Iris pigment epithelial cell (primary cell): ENCODE data around the gene STK40.
A peak's percentile ranks its signal among the peaks of the same experiment; 100 is the strongest.

Experiments
- DNase-seq: peaks from one replicate; pipeline ENCODE4 v3.0.0-alpha.2; 2011; ENCODE audit warnings: low read depth

Gene STK40, protein sequence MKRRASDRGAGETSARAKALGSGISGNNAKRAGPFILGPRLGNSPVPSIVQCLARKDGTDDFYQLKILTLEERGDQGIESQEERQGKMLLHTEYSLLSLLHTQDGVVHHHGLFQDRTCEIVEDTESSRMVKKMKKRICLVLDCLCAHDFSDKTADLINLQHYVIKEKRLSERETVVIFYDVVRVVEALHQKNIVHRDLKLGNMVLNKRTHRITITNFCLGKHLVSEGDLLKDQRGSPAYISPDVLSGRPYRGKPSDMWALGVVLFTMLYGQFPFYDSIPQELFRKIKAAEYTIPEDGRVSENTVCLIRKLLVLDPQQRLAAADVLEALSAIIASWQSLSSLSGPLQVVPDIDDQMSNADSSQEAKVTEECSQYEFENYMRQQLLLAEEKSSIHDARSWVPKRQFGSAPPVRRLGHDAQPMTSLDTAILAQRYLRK

DNA sequence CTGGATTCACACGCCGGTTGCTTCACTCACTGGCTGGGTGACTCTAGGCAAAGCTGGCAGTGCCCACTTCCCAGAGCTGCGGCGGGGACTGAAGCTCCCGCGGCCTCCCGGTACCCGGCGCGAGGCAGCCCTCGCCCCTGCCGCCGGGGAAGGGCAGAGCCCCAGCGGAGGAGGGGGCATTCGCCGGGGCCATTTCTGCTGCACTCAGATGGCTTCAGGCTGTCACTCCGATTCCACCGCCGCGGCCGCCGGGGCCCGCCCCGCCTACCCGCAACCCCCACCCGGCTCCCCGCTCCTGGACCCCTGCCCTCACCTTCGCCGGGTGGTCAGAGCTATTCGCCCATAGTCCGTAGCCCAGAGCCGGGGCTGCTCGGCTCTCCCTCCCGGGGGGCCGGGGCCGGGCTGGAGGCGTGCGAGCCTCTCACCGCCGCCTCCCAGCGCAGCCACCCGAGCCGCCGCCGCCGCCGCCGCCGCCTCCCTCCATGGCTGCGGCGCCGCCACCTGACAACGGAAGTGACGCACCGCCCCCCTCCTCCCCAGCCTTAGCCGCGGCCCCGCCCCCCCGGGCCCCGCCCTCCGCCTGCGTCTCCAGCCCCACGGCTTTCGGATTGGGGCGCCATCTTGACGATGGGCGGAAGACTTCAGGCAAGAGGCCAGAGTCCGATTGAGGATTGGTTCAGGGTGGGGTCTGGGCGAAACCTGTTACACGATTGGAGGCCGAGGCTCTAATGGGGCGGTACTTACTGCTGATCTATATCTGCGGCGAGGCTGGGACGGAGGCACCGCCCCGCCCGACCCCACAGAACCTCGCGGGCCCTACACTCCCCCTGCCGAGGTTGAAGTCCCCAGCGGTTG, at the start of gene STK40:
STK40 (minus strand) TSS at position 515 of the 855 bp plus-strand sequence. CDS start 24,592 bp downstream, outside the sequence.
- peak; percentile 100 for DNase-seq

DNA sequence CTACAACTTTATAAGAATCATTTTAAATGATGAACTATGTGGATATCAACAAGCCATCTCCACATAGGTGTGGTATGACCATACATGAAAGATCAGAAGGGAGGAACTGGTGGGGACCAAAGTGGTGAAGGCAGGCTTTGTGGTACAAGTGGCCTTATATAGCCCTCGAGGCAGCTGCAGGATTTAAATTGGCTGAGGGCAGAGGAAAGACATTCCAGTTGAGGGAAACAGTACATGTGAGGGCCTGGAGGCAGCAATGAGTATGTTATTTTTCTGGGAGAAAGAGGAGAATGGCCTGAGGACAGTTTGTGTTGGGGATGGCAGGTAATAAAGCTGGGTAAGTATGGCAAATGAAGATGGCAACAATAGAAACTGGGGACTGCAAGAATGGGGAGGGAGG, 47.4 kb upstream of the STK40 start:
- DNase-seq = no peak

DNA sequence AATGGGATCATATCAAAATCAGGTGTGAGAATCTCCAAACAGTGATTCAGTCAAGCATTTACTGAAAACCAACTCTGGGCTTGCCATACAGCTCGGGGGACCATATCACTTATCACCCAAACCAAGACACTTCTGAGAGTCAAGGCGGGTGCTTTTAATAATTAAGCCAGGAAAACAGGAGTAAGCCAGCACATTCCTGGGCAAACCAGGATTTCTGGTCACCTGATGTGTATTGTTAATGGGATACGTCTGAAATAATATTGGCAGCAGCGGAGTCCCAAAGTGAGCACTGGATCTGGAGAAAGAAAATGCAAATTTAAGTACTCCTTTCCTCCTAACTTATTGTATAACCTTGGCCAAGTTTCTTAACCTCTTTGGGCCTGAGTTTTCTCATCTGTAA, 46.9 kb upstream of the STK40 start:
- no peak for DNase-seq

DNA sequence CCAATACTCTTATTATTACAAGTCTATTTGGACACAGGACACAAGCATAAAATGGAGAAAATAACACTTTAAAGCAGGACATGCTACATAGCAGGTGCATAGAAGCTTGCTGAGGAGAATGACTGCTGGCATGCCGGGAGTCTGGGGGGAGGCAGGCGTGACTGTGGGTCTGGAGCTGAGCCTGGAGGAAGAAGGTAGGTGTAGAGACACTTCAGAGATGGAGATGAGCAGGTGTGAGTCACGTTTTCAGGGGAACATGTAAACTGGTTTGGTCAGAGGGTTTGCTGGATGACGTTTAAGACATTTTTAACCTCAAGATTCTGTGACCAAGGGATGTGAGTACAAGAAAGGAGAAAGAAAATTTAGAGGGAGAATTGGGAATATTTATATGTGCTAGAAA, 40.1 kb upstream of the STK40 start:
- DNase-seq = no peak

DNA sequence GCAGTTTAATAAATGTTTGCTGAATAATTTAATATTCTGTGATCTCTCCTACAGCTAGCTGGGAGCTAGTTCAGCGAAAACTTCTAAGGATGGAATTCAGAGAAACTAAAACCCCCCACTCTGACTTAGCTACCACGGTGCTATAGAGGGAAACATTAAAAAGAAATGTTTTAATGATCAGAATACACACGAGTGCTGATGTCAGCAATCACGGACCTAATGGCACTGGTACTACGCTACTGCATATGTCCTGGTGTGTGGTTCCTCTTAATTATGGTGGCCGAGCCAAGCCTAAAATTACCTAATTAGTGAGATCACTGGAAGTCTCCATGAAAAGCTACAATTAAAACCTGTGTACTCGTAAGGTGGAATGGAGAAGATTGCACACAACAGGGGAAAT, 35.9 kb upstream of the STK40 start:
- DNase-seq = no peak

DNA sequence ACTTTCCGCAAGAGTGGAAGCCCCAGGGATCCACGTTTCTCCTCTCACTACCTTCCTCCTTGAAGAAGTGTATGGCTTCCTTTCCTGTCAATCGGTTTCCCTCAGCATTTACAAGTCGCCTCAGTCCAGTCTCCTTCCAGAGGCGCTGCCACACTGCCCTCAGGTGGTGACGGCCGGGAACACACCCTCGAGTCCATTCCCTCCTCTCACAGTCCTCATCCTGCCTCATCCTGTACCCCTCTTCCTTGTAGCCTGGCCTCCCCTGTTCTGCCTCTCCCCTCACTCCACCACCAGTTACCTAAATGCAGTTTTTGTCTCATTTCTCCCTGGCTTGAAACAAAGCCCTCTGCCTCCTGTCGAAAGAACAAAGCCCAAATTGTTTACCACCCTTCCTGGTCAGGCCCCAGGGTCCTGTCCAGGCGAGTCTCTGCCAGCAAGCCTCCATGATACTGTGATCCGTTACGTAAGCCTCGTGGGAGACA, 35.2 kb upstream of the STK40 start:
- DNase-seq = peak; percentile 82

DNA sequence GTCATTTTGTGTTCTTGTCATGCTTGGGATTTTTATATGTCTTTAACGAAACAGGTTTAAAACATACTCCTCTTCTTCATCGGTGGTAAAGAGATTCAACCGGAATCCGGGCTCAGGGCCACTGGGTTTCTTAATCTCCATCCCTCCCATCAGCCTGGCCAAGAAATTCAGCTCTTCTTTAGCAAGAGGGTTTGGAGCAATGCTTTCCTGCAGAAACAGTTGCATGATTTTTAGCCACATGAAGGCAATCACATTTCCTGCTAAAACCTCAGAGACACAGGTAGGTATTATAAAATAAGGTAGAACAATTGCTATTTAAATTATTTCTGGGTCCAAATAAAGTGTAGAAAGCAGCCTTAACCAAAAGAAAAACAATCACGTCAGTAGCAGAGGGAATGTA, 34.7 kb upstream of the STK40 start:
- peak; percentile 50 for DNase-seq

DNA sequence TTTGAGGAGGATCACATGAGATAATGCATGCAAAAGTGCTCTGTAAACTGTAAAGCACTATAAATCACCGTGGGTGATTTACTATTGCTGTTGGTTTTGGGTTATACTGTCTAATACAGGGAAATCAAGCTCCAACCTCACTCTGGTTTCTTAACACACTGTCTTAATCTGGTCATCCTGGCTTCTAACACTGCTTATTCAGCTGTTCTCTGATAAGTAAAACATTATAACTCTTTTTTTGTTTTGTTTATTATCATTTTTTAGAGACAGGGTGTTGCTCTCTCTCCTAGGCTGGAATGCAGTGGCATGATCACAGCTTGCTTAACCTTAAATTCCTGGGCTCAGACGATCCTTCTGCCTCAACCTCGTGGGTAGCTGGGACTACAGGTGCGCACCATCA, 33.8 kb upstream of the STK40 start:
- DNase-seq = peak; percentile 14

DNA sequence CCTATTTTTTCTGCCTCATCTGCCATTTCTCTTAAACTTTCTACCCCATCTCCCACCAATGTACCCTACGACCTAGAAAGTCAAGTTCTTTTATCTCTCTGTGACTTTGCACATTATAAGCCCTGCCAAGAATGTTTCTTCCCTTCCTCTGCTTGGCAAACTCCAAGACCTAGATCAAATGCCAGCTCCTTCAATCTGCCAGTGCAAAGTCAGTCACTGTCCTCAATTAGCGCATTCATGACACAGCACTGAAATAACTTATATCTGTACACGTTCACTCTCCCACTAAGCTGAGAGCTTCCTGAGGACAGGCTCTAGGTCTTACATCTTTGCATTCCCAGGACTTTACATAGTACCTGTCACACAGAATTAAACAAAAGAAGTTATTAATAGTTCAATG, 33.4 kb upstream of the STK40 start:
- no peak for DNase-seq

DNA sequence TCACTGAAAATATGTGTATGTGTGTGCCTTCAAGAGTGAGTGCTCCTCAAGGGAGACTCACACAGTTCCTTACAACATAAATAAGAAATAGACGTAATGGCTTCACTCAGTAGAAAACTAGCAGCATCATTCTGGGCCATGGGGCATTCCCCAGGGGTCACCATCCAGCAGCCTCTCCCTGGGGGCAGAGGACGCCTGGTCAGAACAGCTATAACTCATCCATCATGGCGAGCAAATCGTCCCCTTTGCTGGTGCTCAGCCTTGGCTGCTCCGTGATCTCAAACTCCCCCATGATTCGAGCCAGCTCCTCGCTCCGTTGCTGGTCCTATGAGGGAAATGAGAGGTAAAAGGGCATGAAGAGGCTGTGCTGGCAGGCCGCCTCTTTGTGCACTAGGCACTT, 32.2 kb upstream of the STK40 start:
- no peak for DNase-seq

DNA sequence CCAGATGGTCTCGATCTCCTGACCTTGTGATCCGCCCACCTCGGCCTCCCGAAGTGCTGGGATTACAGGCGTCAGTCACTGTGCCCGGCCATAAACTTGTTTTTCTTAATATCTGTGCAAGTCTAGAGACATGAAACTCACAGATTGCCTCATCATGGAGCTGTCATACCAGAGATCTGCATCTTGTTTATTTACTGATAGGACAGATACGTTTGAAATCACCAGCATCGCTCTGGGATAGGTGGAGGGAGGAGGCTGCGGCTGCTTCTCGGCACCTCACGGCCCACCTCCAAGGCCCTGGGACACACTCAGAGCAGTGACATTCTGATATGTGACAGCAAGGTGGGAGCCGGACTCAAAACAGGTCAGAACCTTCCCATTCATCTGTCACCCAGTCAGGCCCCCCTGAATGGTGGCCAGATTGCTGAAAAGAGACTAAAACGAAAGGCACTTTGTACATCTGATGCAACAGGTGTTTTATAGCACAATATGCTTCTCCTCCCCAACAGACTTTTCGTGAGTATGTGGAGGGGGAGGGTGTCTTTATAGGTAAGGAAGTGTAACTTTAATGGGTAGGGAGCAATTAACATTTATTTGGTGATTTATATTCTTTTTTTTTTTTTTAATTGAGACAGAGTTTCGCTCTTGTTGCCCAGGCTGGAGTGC, 30.1 kb upstream of the STK40 start:
- no peak for DNase-seq

DNA sequence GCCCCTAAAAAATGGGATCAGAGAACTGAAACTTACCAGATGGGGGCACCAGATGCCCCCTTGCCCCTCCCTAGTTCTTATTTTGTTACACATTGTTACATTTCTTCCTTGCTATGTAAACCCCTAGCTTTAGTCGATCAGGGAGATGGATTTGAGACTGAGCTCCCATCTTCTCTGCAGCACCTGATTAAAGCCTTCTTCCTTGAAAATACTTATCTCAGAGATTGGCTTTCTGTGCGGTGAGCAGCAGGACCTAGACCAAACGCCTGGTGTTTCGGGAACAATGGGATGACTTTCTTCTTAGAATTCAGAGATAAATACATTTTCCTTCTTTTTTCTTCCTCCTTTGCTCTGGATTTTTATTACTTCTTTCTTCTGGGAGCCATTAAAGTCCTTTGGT, 28.7 kb upstream of the STK40 start:
- DNase-seq = no peak

DNA sequence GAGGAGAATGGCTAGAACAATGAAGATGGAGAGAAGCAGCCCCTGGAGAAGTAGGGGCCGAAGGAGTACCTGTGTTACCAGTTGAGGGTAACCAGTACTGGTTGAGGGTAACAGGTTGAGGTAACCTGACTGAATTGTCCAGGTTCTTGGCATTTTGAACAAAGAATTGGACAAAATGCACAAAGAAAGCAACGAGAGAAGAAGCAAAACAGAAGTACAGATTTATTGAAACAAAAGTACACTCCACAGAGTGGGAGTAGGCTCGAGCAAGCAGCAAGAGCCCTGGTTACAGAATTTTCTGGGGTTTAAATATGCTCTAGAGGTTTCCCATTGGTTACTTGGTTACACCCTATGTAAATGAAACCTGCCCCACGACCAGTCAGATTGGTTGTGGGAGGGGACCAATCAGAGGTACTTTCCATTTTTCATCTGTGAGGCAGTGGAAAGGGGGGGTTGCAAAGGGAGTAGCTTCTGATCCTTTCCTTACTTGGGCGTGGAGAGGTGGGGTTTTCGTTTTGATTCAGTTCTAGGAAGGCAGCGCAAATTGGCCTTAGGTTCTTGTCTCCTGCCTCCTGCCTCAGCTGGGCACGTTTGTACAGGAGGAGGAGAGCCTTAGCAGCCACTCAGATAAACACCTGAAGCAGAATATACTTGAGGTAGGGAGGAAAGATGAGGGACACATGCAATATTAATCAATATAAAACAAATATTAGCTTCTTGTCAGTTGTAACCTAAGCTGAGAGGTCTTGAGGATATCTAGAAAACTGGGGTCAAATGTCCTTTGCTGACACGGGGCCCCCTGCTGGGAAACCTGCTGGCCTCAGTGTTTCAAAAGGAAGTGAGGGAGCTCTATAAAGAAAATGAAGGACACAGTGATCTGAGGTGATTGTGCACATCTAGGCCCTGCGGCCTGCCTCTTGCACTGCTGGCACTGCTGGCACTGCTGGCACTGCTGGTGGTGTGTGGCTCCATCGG, 26.2 kb upstream of the STK40 start:
- peak; percentile 39 for DNase-seq

DNA sequence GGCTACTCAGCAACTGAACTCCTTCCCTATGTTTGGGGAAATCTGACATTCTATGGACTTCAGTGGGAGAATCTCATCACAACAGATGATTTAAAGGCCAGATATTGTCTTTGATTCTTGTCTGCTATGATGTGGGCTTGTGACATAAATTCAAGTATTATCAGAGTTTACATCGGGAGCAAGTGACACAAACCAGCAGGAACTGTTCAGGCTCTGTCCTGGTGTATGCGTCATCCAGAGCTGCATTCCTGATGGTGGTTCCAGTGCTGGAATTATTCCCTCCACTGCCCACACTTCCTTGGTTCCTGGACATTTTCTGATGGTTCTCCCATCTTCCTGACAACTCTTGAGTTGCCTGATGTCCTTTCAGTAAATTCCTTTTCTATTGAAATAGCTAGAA, 22.8 kb upstream of the STK40 start:
- no peak for DNase-seq

DNA sequence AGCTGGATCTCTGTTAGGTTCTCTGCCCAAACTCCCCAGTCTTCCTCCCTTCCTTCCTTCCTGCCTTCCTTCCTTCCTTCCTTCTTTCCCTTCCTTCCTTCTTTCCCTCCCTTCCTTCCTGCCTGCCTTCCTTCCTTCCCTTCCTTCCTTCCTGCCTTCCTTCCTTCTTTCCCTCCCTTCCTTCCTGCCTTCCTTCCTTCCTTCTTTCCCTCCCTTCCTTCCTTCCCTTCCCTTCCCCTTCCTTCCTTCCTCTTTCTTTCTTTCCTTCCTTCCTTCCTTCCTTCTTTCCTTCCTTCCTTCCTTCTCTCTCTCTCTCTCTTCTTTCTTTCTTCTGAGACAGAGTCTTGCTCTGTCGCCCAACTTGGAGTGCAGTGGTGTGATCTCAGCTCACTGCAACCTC, 20.7 kb upstream of the STK40 start:
- DNase-seq = no peak

DNA sequence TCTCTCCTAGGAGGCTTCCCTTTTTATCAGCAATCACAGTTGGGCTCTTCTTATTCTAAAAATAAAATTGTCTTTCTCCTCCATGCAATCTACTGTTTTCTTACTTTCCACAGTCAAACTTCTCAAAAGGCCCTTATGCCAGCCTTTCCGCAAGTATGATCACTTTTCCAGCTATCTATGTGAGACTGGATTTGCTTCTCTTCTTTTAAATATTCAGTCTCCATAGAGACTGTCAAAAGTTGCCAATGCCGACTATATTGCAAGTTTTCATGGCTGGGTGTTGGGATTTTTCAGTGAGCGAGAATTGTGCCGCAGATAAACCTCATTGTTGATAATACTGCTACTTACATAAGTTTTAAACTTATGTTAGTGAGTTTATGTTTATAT, 16.8 kb upstream of the STK40 start:
- no peak for DNase-seq

DNA sequence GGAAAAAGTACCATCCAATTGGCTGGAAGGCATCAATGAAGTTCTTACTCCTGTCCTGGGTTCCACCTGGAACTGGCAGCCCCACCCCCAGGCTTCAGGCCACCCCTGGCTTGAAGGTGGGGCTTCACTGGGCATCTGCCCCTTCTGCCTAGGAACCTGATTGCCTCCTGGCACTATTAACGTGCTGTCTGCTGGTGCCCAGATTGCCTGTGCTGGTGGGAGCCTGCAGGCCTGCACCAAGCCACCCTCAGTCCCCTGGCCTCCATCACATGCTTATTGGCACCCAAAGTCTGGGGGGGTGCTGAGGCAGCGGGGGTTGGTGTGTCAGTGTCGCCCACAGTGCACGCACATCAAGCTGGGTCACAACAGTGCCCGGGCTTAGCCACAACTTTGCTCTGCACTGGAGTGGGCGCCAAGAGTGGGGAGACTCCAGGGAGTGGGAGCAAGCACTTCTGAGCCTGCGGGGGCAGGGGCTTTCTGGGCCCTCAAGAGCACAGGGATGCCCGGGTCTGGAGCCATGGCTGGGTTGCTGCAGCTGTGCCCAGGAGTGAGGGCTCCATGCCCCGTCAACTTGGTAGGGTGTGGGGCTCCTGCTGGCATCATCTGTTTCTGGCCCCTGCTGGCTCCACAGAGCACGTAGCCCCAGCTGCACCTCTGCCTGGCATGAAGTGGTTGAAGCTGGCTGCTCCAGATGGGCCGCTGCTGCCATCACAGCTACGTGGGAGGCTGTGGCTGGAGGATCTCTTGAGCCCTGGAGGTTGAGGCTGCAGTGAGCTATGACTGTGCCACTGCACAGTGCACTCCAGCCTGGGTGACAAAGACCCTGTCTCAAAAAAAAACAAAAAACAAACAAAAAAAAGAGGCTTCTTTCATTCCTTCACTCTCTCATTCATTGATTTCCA, 16.1 kb upstream of the STK40 start:
- no peak for DNase-seq

DNA sequence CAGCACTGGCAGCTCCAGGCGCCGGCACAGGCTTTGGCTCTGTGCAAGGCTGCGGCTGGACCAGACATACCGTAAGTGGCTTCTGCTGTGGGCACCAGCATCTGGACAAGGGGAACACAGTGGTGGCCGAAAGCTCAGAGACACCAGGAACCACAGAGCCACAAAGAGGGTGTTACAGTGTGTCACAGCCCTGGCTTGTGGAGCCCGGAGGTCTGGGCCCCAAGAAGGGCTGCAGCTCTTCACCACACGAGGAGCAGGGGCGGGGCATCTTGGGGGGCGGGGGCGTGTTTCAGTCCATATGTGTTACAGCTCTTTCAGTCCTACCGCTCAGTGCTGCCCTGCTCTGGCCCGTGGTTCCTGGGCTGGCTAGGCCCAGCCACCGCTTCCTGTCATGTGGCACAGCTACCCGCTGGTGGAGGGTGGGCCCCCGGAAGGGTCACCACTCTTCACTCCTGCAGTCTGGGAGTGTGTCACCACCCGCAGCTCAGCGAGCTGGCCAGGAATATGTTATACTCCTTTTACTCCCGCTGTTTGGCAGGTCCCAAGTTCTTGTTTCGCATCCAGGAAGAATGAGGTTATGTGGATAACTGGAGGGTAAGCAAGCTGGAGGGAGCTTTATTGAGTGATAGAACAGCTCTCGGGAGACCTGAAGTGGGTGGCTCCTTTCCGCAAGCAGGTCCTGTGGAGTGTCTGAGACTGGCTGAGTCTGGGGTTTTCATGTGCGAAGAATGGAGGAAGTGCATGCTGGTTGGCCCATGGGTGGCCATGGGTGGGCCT, 15.3 kb upstream of the STK40 start:
- no peak for DNase-seq

DNA sequence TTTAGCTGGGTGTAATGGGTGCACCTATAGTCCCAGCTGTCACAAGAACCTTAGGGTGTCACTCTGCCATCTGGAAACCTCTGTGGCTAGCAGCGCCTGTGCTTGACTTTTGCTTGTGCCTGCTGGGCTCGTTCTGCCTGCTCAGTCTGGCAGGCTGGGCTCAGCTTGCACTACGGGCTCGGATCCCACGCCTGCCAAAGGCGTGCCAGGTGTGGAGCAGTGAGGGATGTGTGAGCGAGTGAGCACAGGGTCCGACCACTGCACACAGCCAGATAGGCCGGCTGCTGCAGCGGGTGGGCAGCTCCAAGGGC, 14.7 kb upstream of the STK40 start:
- DNase-seq = no peak
